CD1c-positive myeloid dendritic cell (primary cell): ENCODE measurements around the gene PDE6D.

Experiments used
- DNase-seq: peaks from one replicate; pipeline ENCODE4 v3.0.0-alpha.2; 2016; ENCODE audit errors: extremely low spot score

PDE6D gene

GRCh38 chr2:231780909-231781797 lies at the start of gene PDE6D:
Gene PDE6D (minus strand): TSS chr2:231781282. CDS start chr2:231781114, 168 bp downstream.
- peak; percentile 99 for DNase-seq

DNA sequence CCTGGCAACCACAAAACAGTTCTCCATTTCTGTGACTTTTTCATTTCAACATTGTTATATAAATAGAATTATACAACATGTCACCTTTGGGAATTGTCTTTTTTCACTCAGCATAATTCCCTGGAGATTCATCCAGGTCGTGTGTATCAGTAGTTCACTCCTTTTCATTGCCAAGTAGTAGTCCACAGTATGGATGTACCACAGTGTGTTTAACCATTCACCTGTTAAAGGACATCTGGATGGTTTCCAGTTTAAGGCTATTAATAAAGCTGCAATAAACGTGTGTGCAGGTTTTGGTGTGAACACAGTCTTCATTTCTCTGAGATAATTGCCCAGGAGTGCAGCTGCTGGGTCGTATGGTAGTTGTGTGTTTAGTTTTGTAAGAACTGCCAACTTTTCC lies 40.8 kb upstream of the PDE6D start:
- DNase-seq, result no peak

GRCh38 chr2:231820786-231821303 lies 39.8 kb upstream of the PDE6D start:
- DNase-seq, result no peak

DNA sequence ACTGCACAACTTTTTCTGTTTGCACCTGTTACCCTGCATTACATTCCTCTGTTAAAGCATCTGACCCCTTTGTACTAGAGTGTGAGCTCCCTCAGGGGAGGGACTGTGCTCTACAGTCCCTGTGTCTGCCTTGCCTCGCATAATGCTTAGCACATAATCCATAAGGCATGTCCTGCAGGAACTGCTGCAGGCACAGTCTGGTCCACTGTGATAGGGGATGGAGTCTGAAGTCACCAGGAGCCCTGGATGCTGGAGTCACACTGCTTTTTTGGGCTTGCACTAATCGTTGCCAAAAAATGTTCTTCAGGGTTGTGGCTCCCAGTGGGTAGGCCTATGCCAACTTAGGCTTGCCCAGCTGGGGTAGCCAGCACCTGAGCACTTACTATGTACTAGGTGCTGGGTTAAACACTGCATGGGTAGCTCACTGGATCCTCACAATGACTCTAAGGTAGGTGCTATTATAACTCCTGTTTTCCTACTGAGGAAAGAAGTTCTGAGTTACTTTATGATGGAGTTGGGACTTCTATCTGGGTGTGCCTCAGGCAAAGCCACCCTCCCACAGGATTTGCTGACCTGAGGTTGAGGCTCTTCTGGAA lies 38.5 kb upstream of the PDE6D start:
- no peak for DNase-seq

DNA sequence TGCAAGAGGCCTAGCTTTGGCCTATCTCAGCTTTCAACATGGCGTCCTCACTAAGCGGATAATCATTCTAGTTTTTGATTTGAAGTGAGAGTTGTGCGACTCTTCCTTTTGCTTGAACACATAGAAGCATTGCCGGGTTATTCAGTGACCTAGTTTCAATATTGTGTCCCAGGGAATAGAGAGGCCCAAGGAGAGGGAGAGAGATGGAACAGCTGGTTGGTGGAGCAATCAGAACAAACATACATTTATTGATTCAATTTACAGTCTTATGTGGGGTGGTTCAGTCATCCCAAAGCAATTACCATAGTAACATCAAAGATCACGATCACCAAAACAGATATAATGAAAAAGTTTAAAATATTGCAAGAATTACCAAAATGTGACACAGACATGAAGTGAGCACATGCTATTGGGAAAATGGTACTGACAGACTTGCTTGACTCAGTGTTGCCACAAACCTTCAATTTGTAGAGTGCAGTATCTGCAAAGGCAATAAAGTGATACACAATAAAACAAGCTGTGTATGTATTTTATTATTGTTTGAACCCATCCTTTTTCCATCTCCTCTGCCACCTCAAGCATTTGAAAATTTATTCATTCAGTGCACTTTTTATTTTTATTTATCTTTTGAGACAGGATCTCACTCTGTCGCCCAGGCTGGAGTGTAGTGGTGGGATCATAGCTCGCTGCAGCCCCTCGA lies 35.4 kb upstream of the PDE6D start:
- DNase-seq, result no peak

DNA sequence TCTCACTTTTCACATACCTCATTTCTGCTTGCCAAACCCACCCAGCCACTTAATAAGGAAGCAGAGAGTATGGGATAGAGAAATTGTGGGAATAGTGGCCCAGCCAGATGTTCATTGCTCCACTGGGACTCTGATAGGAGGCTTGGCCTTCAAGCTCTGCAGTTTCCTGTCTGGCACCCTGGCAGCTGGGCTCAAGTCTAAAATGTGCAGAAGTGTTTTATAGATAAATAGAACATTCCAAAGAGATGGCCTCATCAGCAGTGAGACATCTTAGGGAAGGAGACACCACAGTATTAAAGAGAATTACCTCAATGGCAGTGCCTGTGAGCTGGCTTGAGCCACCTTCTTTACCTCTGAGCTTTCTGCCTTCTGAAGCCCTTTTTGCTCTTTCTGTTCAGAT lies 29.8 kb upstream of the PDE6D start:
- DNase-seq, result no peak

- DNase-seq, result no peak
Measured at GRCh38 chr2:231807020-231807419, 25.9 kb upstream of the PDE6D start.

- no peak for DNase-seq
Measured at GRCh38 chr2:231803501-231804138, 22.5 kb upstream of the PDE6D start.

GRCh38 chr2:231800493-231801091 lies 19.5 kb upstream of the PDE6D start:
- DNase-seq, result peak; percentile 44

DNA sequence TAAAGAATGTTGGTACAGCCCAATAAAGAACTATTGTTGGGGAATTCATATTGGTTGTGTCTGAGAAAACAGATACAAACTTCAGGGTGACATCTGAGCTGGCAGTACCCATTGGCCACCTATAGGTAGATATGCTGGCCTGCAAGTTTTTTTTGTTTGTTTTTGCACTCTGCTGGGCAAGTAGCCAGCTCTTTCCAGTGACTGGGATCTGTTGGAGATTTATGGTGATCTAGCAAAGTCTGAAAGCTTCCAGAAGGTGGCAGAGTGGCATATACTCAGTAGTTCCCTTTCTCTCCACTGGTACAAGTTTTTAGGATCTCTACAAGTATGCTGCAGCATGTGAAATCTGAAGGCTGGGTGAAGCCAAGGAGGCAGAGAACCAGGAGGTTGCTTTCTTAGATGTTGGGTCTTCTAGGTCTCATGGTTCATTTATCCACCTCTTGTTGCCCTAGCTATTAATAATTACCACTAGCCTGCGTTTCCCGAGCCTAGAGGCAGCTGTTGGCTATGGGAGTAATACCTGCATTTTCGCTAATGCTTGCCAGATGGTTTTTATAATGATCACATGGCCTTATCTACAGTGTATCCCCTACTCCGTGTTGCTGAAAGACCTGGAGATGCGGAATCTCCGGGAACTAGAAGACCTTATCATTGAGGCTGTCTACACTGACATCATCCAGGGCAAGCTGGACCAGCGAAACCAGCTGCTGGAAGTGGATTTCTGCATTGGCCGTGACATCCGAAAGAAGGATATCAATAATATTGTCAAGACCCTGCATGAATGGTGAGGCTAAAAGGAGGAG lies 14.6 kb upstream of the PDE6D start:
- peak; percentile 31 for DNase-seq

- DNase-seq, result no peak
Measured at GRCh38 chr2:231794383-231794782, 13.3 kb upstream of the PDE6D start.

DNA sequence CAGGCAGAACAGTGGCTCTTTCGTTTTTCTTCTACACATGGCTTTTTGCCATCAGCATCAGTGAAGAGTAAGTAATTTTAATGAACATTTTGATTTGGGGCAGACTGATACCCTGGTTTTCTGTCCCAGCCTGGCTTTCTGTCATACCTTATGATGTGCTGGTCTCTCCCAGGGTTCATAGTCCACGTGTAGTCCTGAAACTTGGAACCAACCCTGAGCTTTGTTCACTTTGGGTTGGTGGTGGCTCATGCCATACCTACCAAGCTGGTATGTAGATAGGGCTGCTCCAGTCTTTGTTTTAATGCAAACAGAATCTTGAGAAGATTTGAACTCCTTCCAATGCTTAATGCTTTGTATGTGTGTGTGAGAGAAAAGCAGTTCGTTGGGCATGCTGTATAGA lies 10.0 kb upstream of the PDE6D start:
- DNase-seq, result no peak

DNA sequence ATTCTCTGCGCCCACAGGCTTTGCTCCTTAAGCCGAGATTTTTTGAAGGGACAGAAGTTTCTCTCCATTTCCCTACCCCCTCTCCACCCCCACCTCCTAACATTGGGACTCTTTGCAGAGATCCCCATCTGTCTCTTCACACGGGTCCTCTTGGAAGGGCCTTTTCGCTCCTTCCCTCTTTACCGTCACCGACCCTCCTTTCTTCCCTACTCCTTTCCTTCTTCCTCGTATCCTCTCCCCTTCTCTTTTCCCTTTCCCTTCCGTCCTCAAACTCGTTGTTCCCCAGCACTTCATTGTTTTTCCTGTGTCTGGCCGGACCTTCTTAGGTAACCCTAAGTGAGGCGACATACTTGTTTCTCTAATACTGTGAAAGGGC lies 5.8 kb upstream of the PDE6D start:
- DNase-seq, result peak; percentile 15

DNA sequence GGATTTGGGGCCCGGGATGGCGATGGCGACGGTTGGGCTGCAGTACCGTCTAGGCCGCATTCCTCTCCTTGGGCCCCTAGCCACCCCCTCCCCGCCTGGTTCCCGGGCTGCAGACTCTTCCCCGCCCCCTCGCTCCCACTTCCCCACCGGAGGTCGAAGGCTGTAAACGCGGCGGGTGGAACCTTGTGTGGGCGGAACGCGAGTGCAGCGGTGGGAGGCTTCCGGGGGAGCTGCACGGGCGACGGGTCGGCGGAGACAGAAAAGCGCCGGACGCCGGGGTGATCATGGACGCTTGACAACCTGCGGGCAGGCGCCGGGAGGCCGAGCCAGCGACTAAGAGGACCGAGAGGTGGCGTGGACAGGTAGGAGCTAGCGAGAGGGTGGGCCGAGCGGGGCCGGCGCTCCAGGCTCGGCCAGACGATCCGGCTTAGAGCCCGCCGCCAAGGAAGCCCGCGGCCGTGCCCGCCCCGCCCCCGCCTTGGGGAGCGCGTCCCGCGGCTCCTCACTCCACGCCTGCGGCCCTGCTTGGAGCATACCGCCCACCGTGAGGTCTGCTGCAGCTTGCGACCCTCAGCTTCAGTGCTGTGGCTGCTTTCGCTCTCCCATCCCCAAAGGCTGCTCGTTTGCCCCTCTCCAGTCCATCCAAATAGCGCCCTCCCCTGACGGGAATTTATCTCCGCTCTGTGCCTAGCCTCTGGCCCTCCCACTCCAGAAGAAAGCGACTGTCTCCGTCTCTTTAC lies 5.3 kb upstream of the PDE6D start, which contains the start of gene COPS7B:
Gene COPS7B, plus strand, starts transcription at position 269 of the 740 bp plus-strand sequence. CDS start 2,126 bp downstream, outside the sequence.
- DNase-seq, result peak; percentile 95

- DNase-seq, result no peak
Measured at GRCh38 chr2:231785822-231786176, 4.7 kb upstream of the PDE6D start.

GRCh38 chr2:231785413-231785812 lies 4.3 kb upstream of the PDE6D start:
- DNase-seq, result no peak

GRCh38 chr2:231781798-231782726 lies 980 bp upstream of the PDE6D start:
- peak; percentile 70 for DNase-seq

GRCh38 chr2:231780123-231780908 lies 766 bp downstream of the PDE6D start:
- peak; percentile 15 for DNase-seq
